Lung (tissue), 12 donors: Measurements from ENCODE around the gene USP12. TPM values are rescaled to one million over a fixed set of nuclear protein-coding genes. Genes with fewer than 3 reads are reported as not detected.

Experiments
- ATAC-seq: fragments of 200-7000 bp; cut with Tn5 transposase; one replicate; pipeline ENCODE4 v1.9.1; 2020; ENCODE audit warnings: moderate number of reproducible peaks; ENCODE audit not compliant: insufficient read depth, low FRiP score
- DNase-seq, 3 donors: peaks; one replicate each; pipeline ENCODE4 v3.0.0-alpha.2; 2013 to 2017
- H3K27ac ChIP-seq, 2 donors: one replicate each; pipeline ENCODE4 v1.5.1; 2013; ENCODE audit warnings: mild to moderate bottlenecking in 2 of 2, moderate library complexity in 2 of 2, control low read depth in 1 of 2, inconsistent platforms in 1 of 2, low read depth in 1 of 2, low read length in 1 of 2
- H3K27me3 ChIP-seq, 3 donors: one replicate each; pipeline ENCODE4 v1.5.1; 2013; ENCODE audit warnings: low read length in 2 of 3; ENCODE audit not compliant: control insufficient read depth in 3 of 3, insufficient read depth in 3 of 3
- H3K36me3 ChIP-seq, 4 donors: one replicate each; pipeline ENCODE4 v1.5.1; 2013; ENCODE audit warnings: low read length in 4 of 4, mild to moderate bottlenecking in 1 of 4, moderate library complexity in 1 of 4; ENCODE audit not compliant: control insufficient read depth in 4 of 4, insufficient read depth in 4 of 4
- H3K4me1 ChIP-seq, 5 donors: one replicate each; pipeline ENCODE4 v1.5.1; 2013; ENCODE audit warnings: low read length in 5 of 5, mild to moderate bottlenecking in 2 of 5, moderate library complexity in 1 of 5; ENCODE audit not compliant: control insufficient read depth in 5 of 5, insufficient read depth in 5 of 5
- H3K4me3 ChIP-seq: one replicate; pipeline ENCODE4 v1.5.1; 2013; ENCODE audit warnings: mild to moderate bottlenecking, control low read depth, moderate library complexity
- H3K9ac ChIP-seq, 2 donors: one replicate each; pipeline ENCODE4 v1.5.1; 2013; ENCODE audit warnings: low read length in 2 of 2, control low read depth in 1 of 2; ENCODE audit not compliant: insufficient read depth in 1 of 2
- H3K9me3 ChIP-seq, 4 donors: one replicate each; pipeline ENCODE4 v1.5.1; 2013; ENCODE audit warnings: low read length in 3 of 4, mild to moderate bottlenecking in 1 of 4, moderate library complexity in 1 of 4; ENCODE audit not compliant: control insufficient read depth in 4 of 4, insufficient read depth in 3 of 4
- CTCF ChIP-seq: IDR thresholded peaks from 2 replicates; pipeline ENCODE4 v1.5.1; 2012; ENCODE audit warnings: mild to moderate bottlenecking; ENCODE audit errors: control extremely low read depth, extremely low read depth
- WGBS, 2 donors: extraction: QIAGEN DNeasy Blood & Tissue Kit; methylation state at CpG; one replicate each; pipeline ENCODE4 v1.1.7; 2013; 5-methylcytosine and 5-hydroxymethylcytosine counted together
- polyA plus RNA-seq, 2 donors: library from polyadenylated mRNA; stranded (reverse); fragments of 200-250 nt; gene quantifications; one replicate each; pipeline ENCODE4 v1.2.1, GENCODE V29; 2013
- total RNA-seq, 2 donors: library from RNA; depleted of rRNA in 1 of 2; stranded (reverse); fragments of >200 nt in 1 of 2; gene quantifications; one replicate each; pipeline ENCODE4 v1.2.1, GENCODE V29; 2014 to 2021
- donor health status: control.
- donor health status: control.
- donor health status: Bipolar disorder and iron deficiency.
- donor health status: healthy.
- donor health status: DM: yes; HTN: yes; CAD: no.

USP12 gene
- total and polyA plus RNA-seq, 4 donors, result 12.6 to 60.0 (median 19.2) TPM

- no peak for DNase-seq
- Histone ChIP-seq H3K9ac (no peak overlapping the region), H3K9me3 (no peaks in the 10 kb centered on the region), H3K4me3 (no peak overlapping the region), H3K4me1 (no peaks in the 10 kb centered on the region), H3K27me3 (no peaks in the 10 kb centered on the region), H3K36me3 (no peaks in the 10 kb centered on the region), H3K27ac (no peak overlapping the region)
- 80 to 81% methylated on average over 4 of the region's 4 CpGs for WGBS, 2 donors
- no peak for ATAC-seq
- no peak for TF ChIP-seq CTCF
Measured at GRCh38 chr13:27203186-27203585, 31.6 kb upstream of the USP12 start.

GRCh38 chr13:27201661-27202060 lies 30.1 kb upstream of the USP12 start:
- 88 to 90% methylated on average over 1 of the region's 1 CpG for WGBS, 2 donors
- no peaks in the 10 kb centered on the region for H3K27me3 ChIP-seq
- H3K9me3 ChIP-seq, result no peaks in the 10 kb centered on the region
- DNase-seq (no peak), ATAC-seq (no peak)
- H3K9ac ChIP-seq, result no peak overlapping the region
- H3K27ac ChIP-seq, result no peak overlapping the region
- no peaks in the 10 kb centered on the region for H3K36me3 ChIP-seq
- H3K4me1 ChIP-seq, result no peaks in the 10 kb centered on the region
- no peak for TF ChIP-seq CTCF
- H3K4me3 ChIP-seq, result no peak overlapping the region

GRCh38 chr13:27200413-27201070 lies 28.9 kb upstream of the USP12 start:
- Histone ChIP-seq H3K9me3 (no peaks in the 10 kb centered on the region), H3K9ac (no peak overlapping the region), H3K4me3 (no peak overlapping the region), H3K36me3 (no peaks in the 10 kb centered on the region), H3K4me1 (no peaks in the 10 kb centered on the region), H3K27ac (no peak overlapping the region), H3K27me3 (no peaks in the 10 kb centered on the region)
- TF ChIP-seq CTCF, result no peak
- DNase-seq (no peak), ATAC-seq (no peak)
- 65 to 76% methylated on average over 1 of the region's 1 CpG for WGBS, 2 donors

- no peak for ATAC-seq
- no peak for TF ChIP-seq CTCF
- Histone ChIP-seq H3K4me3 (no peak overlapping the region), H3K27me3 (no peaks in the 10 kb centered on the region), H3K9ac (no peak overlapping the region), H3K36me3 (no peaks in the 10 kb centered on the region), H3K9me3 (no peaks in the 10 kb centered on the region), H3K4me1 (no peaks in the 10 kb centered on the region), H3K27ac (no peak overlapping the region)
- 58% methylated on average over 2 of the region's 2 CpGs for WGBS, 2 donors
- DNase-seq, result no peak
Measured at GRCh38 chr13:27199696-27200095, 28.1 kb upstream of the USP12 start.
